PC-3 (cell line): ENCODE results near the gene POLDIP3. TPM values are rescaled to one million over a fixed set of nuclear protein-coding genes. Genes with fewer than 3 reads are reported as not detected.

Experiments
- ATAC-seq: fragments of 200-7000 bp; cut with Tn5 transposase; 2 replicates; pipeline ENCODE4 v1.9.1; 2020; ENCODE audit warnings: mild to moderate bottlenecking, moderate library complexity
- BruUV-seq: library from RNA; stranded (reverse); fragments of 400-500 nt; replicated peaks from 2 replicates; lab custom pipeline; 2021; lab: Mats Ljungman, UMichigan
- CTCF ChIA-PET: fragments of 300-600 bp; sonication (Branson Sonifier 250); formaldehyde crosslinking; loops from one replicate; lab custom pipeline; 2022; ENCODE audit warnings: antibody characterized with exemption; lab: Charles Lee
- POLR2A ChIA-PET: fragments of 300-600 bp; sonication (Branson Sonifier 250); formaldehyde crosslinking; loops from one replicate; lab custom pipeline; 2022; ENCODE audit warnings: antibody characterized with exemption; ENCODE audit not compliant: unreplicated experiment; lab: Charles Lee
- DNase-seq: peaks from one replicate; pipeline ENCODE4 v3.0.0-alpha.2; 2015
- H2AFZ ChIP-seq: fragments of 300-600 bp; sonication (generic); 2 replicates; pipeline ENCODE4 v1.6.0; 2016; ENCODE audit warnings: antibody characterized with exemption, low read length
- H3F3A ChIP-seq: fragments of 300-600 bp; sonication (generic); one replicate; pipeline ENCODE4 v1.6.0; 2017; ENCODE audit warnings: antibody characterized with exemption, low read length, control low read depth, mild to moderate bottlenecking; ENCODE audit not compliant: unreplicated experiment
- H3K27ac ChIP-seq: fragments of 300-600 bp; sonication (generic); 2 replicates; pipeline ENCODE4 v1.5.1; 2016; ENCODE audit warnings: mild to moderate bottlenecking, low read length
- H3K27me3 ChIP-seq: fragments of 300-600 bp; sonication (generic); 2 replicates; pipeline ENCODE4 v1.6.1; 2016; ENCODE audit warnings: low read length, mixed read lengths
- H3K36me3 ChIP-seq: fragments of 300-600 bp; sonication (generic); 2 replicates; pipeline ENCODE4 v1.6.1; 2016; ENCODE audit warnings: low read depth, mixed run types, low read length, mixed read lengths
- H3K4me1 ChIP-seq: fragments of 300-600 bp; sonication (generic); 2 replicates; pipeline ENCODE4 v1.5.1; 2016; ENCODE audit warnings: low read length; ENCODE audit not compliant: insufficient read depth
- H3K4me2 ChIP-seq: fragments of 300-600 bp; sonication (generic); 2 replicates; pipeline ENCODE4 v1.6.0; 2016; ENCODE audit warnings: low read length
- H3K4me3 ChIP-seq: fragments of 300-600 bp; sonication (generic); 2 replicates; pipeline ENCODE4 v1.5.1; 2016; ENCODE audit warnings: mild to moderate bottlenecking, low read length, mixed read lengths
- H3K79me2 ChIP-seq: fragments of 300-600 bp; sonication (generic); 2 replicates; pipeline ENCODE4 v1.6.1; 2017; ENCODE audit warnings: low read length, mixed read lengths
- H3K9ac ChIP-seq: fragments of 300-600 bp; sonication (generic); 2 replicates; pipeline ENCODE4 v1.6.0; 2016; ENCODE audit warnings: mild to moderate bottlenecking, low read length
- H3K9me2 ChIP-seq: fragments of 300-600 bp; sonication (generic); replicated peaks from 2 replicates; pipeline ENCODE4 v1.6.1; 2016; ENCODE audit warnings: mixed run types, low read length, mixed read lengths
- H3K9me3 ChIP-seq: fragments of 300-600 bp; sonication (generic); 2 replicates; pipeline ENCODE4 v1.6.1; 2016; ENCODE audit warnings: low read length, mixed read lengths
- H4K20me1 ChIP-seq: fragments of 300-600 bp; sonication (generic); 2 replicates; pipeline ENCODE4 v1.6.1; 2016; ENCODE audit warnings: low read length, mixed read lengths
- EZH2 ChIP-seq: fragments of 300-600 bp; sonication (generic); IDR thresholded peaks from one replicate; pipeline ENCODE4 v1.6.1; 2017; ENCODE audit warnings: antibody characterized with exemption, mild to moderate bottlenecking, low read length; ENCODE audit not compliant: unreplicated experiment
- EZH2phosphoT487 ChIP-seq: fragments of 300-600 bp; sonication (generic); IDR thresholded peaks from 2 replicates; pipeline ENCODE4 v1.6.1; 2018; ENCODE audit warnings: mild to moderate bottlenecking, antibody characterized with exemption, low read length, borderline replicate concordance
- intact Hi-C: fragments of 100-400 bp; cut with micrococcal nuclease; formaldehyde crosslinking; loops from 2 replicates; pipeline ENCODE4 v1.9.0; 2023
- total RNA-seq: library from RNA; depleted of rRNA; stranded (reverse); fragments of >200 nt; gene quantifications from 2 replicates; pipeline ENCODE4 v1.2.3, GENCODE V29; 2014
- TF ChIP-seq, protein P1 (sequence below): fragments of 300-600 bp; sonication (generic); conservative IDR thresholded peaks from 2 replicates; pipeline ENCODE4 v1.5.1; 2017; ENCODE audit warnings: antibody characterized with exemption, low read depth, mild to moderate bottlenecking, low read length

Gene POLDIP3
- total RNA-seq, 1 experiment from 2014 or later = 32.4 TPM

GRCh38 chr22:42601879-42602465 lies 12.7 kb downstream of the POLDIP3 start:
- ChIA-PET CTCF (no interaction called here), POLR2A (no interaction called here)
- Histone ChIP-seq H3K9me3 (no peaks in the 10 kb centered on the region), H3K27me3 (no peaks in the 10 kb centered on the region), H3K4me3 (no peak overlapping the region), H3F3A (no peaks in the 10 kb centered on the region), H3K27ac (no peak overlapping the region), H2AFZ (no peak overlapping the region), H3K36me3 (peaks cover 6% of the 10 kb centered on the region; the same call in 1 of the 2 replicates), H3K4me2 (no peak overlapping the region), H4K20me1 (no peaks in the 10 kb centered on the region), H3K79me2 (peaks cover 35% of the 10 kb centered on the region), H3K9me2 (no peaks in the 10 kb centered on the region), H3K4me1 (no peaks in the 10 kb centered on the region), H3K9ac (no peak overlapping the region)
- no TSS peak for BruUV-seq
- intact Hi-C loops = no loop called here
- TF ChIP-seq EZH2 = no peak
- TF ChIP-seq, protein P1, sequence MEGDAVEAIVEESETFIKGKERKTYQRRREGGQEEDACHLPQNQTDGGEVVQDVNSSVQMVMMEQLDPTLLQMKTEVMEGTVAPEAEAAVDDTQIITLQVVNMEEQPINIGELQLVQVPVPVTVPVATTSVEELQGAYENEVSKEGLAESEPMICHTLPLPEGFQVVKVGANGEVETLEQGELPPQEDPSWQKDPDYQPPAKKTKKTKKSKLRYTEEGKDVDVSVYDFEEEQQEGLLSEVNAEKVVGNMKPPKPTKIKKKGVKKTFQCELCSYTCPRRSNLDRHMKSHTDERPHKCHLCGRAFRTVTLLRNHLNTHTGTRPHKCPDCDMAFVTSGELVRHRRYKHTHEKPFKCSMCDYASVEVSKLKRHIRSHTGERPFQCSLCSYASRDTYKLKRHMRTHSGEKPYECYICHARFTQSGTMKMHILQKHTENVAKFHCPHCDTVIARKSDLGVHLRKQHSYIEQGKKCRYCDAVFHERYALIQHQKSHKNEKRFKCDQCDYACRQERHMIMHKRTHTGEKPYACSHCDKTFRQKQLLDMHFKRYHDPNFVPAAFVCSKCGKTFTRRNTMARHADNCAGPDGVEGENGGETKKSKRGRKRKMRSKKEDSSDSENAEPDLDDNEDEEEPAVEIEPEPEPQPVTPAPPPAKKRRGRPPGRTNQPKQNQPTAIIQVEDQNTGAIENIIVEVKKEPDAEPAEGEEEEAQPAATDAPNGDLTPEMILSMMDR = no peak
- no peak for TF ChIP-seq EZH2phosphoT487
- ATAC-seq (no peak), DNase-seq (no peak)

DNA sequence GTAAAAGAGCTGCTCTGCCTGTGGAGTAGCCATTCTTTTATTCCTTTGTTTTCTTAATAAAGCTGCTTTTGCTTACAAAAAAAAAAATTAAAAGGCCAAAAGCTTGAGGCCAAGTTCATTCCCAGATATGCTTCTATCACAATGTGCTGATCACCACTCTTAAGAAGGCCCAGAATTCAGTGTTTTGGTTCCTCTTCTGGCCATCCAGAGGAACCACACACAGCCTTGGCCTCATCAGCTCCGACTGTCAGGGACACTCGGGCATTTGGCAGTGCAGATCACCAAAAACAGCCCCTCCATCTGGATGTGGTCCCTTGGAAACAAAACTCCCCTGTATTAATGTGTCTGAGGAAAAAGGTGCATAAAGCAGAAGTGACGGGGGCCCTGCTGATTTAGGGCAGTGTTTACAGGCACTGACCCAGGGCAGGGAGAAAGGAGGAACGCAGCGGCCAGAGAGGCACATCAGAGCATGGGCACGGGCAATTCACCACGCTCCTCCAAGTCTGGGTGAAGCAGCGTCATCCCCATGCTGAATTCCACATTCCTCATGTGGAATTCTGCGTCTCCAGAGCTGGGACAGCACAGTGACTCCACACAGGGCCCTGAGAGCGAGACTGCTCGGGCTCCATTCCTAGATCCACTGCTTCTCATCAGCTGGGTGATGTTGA lies 17.7 kb downstream of the POLDIP3 start:
- no peaks in the 10 kb centered on the region for H4K20me1 ChIP-seq

More for the DNA sequence above, 17.7 kb downstream of the POLDIP3 start:
- Histone ChIP-seq H3K9ac (no peak overlapping the region), H3K4me1 (no peaks in the 10 kb centered on the region), H3F3A (no peaks in the 10 kb centered on the region), H3K27me3 (no peaks in the 10 kb centered on the region), H3K79me2 (no peaks in the 10 kb centered on the region), H3K9me3 (no peaks in the 10 kb centered on the region), H3K4me2 (no peak overlapping the region), H3K9me2 (no peaks in the 10 kb centered on the region), H3K4me3 (no peak overlapping the region), H2AFZ (no peak overlapping the region), H3K36me3 (peaks cover 29% of the 10 kb centered on the region), H3K27ac (no peak overlapping the region)
- intact Hi-C loops = no loop called here
- ChIA-PET POLR2A (no interaction called here), CTCF (no interaction called here)
- ATAC-seq (no peak), DNase-seq (no peak)
- TF ChIP-seq, protein P1 = no peak
- no peak for TF ChIP-seq EZH2phosphoT487
- no peak for TF ChIP-seq EZH2
- no TSS peak for BruUV-seq
